KG1 (cell line): ENCODE data around the gene ROR1.

Source experiments
- DNase-seq: peaks from one replicate; lab custom pipeline; 2025; lab: John Stamatoyannopoulos, UW

The ROR1 gene

DNA sequence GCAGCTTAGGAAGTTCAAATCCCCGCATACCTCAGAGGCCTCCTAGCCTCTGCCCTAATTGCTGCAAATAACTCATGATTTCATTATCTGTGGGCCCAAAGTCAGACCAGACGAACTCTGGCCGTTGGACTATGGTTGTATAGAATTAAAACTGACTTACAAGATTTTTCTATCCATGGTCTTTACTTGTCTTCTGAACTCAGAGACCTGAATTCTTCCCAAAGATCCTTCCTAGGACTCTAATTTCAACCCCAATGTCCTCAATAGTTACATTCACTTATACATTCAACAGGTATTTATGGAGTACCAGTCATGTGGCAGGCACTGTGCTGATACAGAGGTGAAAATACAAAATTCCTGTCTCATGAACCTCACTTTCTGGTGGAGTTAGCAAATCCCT is 247.2 kb downstream of the ROR1 start:
- no peak for DNase-seq

DNA sequence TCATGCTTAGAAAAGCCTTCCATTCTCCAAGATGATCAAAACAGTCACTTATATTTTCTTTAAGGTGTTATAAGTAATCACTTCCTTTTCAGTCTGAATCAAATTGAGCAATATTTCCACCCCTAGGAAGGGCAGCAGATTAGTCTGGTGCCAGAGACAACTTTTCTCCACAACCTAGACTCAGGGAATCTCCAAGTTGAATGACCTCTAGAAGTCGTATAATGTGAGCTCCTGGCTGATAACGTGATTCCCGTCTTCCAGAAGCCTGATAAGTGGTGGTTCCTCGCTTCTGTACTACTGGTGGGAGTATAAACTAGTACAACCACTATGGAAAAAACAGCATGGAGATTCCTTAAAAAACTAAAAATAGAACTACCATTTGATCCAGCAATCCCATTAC is 251.2 kb downstream of the ROR1 start:
- no peak for DNase-seq

DNA sequence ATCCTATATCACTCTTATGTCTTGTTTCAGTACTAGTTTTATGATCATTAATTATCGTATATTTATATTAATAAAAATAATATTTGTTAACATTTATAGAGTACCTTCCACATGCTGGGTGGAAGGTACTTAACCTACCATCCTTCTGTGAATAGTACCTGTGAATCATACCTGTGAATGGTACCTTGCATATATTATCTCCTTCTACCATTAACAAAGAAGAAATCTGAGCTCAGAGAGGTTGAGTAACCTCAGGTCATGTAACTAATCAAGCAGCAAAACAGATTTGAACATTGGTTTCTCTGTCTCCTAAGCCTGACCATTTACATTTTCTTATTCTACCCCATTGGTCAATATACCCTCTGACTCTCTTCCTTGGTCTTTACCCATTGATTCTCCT is 255.2 kb downstream of the ROR1 start:
- no peak for DNase-seq

DNA sequence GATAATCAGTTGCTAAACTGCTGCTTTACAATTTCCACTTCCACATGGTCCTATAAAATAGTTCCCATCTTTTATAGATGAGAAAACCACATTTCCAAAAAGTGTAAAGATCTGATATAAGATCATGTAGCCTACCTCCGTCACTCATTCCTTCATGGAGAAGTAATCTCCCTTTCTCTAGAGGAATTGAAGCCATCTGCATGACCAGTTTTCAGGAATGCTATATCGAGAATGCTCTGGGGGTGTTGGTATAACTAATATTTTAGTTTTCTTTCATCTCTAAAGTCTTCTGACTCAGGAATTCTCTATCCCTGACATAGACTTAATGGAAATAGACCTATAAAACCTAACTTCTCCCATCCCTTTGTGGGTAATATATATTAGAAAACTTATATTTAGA is 256.6 kb downstream of the ROR1 start:
- DNase-seq = no peak

DNA sequence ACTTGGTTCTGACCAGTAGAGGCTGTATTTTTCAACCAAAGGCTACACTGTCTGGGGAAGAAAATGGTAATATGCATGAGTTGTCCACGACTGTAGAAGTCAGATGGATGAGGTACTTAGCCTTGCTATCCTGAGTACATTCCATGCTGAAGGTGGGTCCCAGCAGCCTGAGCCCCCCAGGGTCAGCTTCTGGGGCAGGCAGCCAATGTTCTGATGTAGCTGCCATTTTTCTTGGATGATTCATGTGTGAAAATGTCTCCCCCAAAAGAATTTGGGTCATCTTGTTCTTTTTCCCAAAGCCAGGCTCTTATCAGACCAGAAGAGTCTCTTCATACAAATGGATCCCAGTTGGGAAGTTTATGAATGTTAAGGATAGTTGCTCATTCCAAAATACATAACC is 257.4 kb downstream of the ROR1 start:
- DNase-seq = no peak

DNA sequence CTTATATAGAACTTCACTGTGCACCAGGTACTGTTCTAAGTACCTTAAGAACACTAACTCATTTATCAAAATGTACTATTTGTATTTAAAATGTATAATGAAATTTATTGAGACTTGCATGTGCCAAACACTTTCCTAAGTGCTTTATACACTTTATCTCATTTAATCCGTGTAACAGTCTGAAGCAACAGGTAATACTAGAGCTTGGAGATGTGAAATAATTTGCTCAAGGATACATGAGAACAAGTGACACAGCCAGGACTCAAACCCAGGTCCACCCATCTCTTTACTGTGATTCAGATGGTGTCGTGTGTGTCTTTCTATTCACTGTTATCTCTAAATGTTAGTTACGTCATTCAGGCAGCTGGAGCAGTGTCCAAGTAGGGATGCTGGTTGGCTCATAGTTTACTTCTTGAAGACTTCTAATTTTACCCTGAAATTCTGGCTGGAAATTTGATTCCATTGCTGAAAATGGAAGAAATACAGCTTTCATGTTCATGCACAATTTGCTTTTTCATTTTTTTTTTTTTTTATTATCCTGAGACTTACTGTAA is 259.9 kb downstream of the ROR1 start:
- no peak for DNase-seq

DNA sequence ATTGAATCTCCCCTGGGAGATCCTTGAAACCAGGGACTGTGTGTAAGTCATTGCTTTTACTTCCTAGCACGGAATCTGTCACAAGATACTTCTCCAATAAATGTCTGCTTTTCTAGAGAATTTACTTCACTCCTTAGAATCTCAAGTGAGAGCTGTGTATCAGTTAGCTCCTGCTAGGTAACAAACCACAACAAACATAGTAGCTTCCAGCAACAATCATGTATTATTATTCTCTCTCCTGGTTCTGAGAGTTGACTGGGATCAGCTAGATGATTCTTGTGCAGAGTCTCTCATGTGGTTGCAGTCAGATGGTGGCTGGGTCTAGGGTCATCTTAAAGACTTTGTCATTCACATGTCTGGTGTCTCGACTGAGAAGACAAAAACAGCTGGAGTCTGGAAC is 262.7 kb downstream of the ROR1 start:
- DNase-seq = no peak

DNA sequence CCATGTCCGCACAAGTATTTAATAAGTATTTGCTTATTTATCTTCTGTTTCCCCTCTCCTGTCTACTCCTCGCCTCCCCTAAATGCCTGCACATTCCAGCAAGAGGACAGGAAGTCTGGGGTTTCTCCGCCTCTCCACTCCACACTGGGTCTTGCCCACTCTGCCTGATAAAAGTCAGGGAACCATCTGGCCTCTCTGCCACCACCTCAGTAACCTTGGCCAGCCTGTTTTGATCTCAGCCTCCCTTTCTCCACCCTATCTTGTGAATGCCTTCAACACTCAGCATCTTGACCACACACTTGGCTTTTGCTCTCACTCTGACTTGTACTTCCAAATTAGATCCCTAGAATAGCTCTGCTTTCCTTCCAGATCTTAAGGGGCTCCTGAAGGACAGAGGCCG is 264.3 kb downstream of the ROR1 start:
- no peak for DNase-seq

DNA sequence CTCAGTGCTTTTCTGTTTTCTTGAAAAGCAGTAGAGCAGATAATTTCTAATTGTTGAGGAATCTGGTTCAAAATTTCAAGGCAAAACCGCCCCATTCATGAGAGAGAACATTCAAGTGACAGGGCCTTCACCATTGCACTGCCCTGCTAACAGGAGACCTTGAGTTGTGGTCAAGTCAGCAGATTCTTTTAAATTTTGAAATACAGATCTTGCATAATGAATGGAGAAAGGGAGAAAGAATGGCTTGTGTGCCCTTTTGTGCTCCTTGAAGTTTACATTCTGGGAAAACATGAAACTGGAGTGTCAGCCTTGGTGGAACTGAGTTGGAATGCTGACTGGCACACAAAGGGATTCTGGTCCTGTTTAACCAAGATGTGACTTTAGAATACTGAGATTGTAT is 265.1 kb downstream of the ROR1 start:
- DNase-seq = no peak

DNA sequence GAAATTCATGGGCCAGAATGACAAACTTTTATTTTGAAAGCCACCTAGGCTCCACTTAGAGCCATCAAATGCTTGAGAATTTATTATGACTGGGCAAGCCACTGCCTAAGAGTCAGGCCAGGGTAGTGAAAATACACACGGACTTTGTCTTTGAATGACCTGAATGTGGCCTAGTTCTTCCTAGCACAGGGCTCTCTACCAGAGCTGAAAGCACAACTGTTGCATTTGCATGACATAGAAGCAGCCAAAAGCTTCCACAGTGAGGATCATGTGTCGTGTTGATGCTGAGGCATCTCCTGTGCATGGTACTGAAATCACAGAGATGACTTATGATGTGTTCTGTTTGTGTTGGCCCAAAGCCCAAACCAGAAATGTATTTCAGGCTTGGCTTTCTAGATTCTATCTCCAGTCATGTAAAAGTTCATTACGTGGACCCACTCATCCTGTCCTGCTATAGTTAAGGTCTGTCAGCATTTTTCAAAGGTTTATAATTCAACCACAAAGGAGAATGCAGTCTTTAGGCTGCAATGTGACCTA is 265.6 kb downstream of the ROR1 start:
- no peak for DNase-seq

DNA sequence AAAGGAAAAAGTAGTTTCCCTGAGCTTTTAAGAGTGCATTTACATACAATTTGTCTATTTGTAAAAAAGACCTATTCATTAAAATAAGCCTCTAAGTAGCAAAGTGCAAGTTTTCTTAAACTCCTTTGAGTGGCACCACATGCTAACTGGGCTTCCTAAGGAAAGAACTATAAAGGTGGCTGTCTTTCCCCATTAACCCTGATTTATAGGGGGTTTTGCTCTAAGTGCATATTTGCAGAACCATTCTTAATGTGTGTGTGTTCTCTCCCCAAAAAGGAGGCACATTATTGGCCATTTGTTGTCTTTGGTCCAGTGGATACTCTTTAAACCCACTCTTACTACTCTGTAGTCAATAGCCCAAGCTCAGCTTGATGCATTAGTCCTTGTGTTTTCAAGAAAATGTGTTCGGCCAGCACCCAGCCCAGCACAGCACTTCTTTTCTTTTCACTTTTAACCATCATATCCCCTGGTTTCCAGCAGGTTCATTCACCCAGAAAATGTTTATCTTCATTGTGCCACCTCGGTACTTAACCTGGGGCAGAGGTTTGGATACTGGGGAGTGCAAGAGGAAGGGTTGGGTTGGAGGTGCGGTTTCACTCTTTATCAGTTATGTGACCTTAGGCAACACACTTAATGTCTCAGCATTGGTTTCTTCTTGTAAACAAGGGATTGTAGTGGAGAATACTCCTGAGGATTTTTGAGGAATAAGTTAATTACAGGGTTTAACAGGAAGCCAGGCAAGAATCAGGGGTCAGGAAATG is 267.7 kb downstream of the ROR1 start:
- no peak for DNase-seq

DNA sequence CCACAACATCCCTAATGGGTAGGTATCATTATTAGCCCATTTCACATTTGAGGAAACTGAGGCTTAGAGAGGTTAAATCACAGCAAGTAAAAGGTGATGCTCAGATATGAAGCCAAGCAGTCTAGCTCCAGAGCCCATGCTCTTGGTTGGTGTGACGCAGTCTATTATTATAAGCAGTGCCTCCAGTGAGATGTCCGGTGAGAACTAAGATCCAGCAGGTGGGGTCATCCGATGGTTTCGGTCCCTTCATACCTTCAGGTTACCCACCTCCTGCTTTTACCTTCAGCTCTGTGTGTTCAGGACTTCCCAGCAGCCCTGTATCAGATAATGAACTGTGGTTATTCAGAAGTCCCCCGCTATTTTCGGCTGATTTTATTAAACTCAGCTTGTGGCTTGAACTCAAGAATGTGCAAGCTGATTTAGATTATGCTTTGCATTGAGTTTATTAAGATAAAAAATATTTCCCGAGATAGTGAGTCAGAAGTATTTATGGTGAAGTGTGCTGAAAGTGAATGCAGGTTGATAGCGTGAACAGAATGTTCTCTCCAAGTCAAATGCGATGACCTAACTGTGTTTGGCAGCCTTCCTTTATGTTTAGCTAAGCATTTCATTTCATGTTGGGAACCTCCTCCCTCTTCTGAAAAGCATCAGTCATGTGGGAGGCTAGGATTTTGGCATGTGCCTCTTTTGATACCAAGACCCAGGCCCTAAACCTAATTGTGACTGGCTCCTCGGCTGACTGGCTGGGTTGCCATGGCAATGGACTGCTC is 268.7 kb downstream of the ROR1 start:
- DNase-seq = no peak

DNA sequence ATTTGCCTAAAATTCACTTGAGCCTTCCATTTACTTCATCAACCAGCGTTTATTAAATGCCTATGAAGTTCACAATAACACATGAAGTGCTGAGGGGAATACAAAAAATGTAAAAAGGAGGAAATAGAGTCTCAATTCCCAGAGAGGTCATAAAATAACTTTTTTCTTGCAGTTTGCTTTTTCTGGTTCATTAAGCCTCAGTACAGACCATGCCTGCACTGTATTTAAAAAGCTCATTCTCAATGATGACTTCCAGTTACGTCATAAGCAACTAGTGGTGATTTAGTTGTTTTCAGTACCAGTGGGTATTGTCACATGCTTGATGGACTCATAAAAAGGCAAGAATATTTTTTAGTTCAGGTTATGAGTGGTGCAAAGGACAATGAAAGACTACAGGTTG is 269.5 kb downstream of the ROR1 start:
- DNase-seq = no peak

DNA sequence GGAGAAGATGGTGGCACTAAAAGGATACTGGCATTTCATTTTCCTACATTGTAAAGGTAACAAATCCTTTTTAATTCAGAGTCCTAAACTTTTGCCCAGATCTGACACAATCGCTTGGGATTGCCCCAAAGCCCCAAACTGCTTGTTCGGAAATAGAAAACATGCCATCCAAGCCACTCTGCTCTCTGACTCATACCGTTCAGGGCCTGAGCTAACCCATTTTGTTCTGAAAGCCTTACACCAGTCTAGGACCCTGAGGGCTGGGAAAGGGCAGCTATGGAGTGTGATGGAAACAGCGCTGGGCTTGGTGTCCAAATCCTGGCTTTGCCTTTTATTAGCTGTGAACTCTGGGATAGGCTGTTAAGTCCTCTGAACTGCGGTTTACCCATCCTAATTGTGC is 270.2 kb downstream of the ROR1 start:
- DNase-seq = no peak

DNA sequence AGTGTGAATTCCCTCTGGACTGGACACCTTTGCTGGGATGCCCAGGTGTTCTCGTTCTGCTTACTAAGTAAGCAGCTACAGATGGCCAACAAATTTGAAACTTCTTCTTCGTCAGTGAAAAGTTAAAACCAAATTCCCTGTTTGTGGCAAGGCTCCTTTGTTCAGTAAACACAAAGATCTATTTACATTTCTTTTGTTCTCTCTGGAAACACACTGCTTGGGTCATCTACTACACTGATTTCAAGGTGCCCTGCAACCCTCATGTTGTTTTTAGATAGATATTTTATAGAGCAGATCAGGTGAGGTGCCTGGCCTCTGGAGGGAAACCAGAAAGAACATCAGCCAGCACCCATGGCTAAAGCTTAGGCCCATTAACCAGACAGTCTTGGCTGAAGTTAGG is 272.4 kb downstream of the ROR1 start:
- no peak for DNase-seq

DNA sequence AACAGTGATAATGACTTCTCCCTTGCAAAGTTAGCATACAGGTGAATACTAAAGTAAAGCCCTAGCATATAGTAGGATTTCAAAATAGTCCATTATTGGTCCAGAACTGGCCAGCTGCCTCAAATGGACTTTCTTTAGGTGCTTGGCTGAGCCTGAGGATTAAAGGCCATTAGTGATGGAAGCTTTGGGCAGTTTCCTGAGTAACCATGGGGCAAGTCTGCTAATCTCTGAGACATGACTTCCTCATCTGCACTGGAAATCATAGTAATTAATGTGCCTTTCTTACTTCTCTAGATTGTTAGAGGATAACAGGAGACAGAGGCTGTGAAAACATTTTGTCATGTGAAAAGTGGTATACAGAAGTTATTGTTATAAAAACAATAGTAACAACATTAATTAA is 273.1 kb downstream of the ROR1 start:
- DNase-seq = no peak

DNA sequence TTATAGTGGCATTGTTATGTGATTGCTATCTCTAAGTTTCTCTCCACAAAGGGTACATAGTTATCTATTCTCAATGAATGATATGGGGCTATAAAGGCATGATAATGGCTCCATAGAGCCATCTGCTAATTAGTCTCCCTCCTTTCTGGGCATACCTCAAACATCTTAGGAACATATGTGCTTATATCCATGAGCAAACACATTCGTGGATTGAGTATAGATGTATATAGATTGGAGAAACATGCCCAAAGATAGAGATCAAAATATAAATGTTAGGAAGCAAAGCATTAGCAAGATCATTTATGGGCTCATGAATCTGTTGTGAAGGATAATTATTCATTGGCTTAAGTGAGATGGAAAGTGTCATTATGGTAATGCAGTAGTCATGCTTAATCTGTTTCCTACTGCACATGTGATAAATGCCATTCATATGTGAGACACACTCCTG is 273.8 kb downstream of the ROR1 start:
- DNase-seq = no peak

DNA sequence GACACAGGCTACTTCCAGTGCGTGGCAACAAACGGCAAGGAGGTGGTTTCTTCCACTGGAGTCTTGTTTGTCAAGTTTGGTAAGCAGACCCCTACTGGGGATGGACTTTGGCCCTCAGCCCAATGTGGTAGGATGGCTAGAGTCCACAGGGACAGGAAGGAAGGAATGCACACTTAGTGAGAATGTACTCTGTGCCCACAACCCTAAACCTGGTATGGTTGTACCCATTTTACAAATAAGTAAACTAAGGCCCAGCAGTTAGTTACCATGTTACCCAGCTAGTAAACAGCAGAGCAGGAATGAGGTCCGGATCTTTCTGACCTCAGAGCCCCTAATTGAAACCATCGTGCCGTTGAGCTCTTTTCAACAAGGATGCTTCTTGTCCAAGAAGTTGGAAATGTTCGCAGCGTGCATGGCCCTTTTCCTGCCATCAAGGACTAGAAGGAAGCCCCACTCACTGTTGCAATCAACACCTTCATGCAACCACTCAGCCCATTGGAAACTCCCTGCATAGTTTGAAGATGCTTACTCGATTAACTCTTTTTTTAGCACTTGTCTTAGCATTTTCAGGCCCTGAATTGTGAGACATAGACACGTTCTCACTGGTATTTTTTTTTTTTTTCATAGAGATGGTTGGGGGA is 276.2 kb downstream of the ROR1 start:
- DNase-seq = no peak

DNA sequence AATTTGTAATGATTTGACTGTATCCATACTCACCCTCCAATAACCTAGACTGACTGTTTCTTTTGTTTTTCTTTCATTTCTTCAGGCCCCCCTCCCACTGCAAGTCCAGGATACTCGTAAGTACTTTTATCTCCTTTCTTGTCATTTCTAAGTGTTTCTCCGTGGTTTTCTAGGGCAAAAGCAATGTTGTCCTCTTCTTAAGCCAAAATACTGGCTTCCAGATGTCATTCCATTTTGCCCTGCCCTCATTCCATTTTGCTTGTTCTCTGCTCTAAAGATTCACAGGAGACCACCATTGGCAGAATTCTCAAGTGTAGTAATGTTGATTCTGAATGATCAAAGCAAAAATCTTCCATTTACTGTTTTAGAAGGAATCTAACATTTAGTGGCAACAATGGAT is 276.8 kb downstream of the ROR1 start:
- DNase-seq = no peak

DNA sequence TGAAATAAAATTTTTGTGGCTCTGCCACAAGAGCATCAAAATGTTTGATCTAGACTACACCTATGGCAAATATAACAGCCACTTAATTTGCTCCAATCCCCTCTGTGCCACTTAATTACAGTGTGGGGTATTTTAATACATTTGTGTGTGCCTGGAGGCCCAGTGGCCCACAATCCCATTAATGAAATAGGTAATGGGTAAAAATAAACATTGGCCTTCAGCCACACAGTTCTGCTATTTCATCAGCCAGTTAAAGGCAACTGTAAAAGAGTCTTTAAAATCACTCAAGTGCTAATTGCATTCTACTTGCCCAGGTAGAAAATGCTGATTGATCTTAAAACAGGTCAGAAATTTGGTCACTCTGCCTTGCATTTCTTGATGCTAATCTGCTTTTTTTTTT is 278.0 kb downstream of the ROR1 start:
- DNase-seq = no peak

DNA sequence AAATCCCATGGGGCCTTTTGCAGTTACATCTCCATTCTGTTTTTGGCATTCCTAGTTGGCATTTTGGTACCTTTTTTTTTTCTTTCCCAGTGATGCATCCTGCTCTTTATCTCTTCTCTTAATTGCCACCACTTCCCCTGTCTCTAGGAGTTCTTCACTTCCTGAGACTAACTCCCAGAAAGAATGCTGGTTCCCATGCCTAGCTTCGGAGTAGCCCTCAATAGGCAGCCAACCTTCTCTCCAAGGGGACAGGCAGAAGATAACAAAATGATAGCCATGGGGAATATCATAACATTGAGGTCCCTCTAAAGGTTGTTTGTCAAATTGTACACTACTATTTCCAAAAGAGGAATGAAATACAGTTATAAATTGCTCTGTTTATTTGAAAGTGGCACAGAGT is 279.0 kb downstream of the ROR1 start:
- no peak for DNase-seq

DNA sequence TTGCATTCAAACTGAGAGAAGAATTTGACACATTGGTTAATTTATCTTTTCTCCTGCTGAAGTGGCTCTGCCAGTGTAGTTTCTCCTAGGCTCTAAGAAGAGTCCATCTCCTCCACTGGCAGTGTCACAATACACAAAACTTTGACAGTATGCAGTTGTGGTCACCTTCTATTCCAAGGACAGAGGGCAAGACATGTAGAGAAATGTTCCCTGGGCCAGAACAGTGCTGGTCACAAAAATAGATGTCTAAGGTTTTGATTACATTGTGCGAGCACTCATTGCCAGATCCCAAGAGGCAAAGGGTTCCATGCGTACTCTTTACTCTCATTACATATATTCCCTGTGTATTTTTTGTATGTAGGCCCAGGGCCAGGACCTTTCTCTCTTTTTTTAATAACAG is 281.5 kb downstream of the ROR1 start:
- DNase-seq = no peak

DNA sequence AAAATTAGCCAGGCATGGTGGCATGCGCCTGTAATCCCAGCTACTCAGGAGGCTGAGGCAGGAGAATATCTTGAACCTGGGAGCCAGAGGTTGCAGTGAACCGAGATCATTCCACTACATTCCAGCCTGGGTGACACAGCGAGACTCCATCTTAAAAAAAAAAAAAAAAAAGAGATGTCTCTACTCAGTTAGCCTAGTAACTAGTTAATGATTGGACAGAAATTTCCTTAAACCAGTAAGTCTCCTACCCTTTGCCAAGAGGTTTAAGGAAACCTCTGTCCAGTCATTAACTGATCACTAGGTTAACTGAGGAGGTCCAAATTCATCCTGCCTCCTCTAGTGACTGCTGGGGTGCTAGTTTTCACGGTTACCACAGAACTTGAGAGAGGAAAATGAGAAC is 285.7 kb downstream of the ROR1 start:
- no peak for DNase-seq
